ENCODE measurements around the gene NCKAP1. TPM values are rescaled to one million over a fixed set of nuclear protein-coding genes. Genes with fewer than 3 reads are reported as not detected.

NCKAP1 gene
- total and polyA plus RNA-seq, 2 of the 4 experiments (the other 2 are of a cell fraction), result 91.1 to 160 TPM

- TF ChIP-seq, protein P1, sequence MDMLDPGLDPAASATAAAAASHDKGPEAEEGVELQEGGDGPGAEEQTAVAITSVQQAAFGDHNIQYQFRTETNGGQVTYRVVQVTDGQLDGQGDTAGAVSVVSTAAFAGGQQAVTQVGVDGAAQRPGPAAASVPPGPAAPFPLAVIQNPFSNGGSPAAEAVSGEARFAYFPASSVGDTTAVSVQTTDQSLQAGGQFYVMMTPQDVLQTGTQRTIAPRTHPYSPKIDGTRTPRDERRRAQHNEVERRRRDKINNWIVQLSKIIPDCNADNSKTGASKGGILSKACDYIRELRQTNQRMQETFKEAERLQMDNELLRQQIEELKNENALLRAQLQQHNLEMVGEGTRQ (IDR thresholded peaks at IDR 0.05; ENCODE audit: low read depth, low read length), result no peak
- no peak for TF ChIP-seq ELK1 (IDR thresholded peaks at IDR 0.05; ENCODE audit: borderline replicate concordance, low read depth, low read length)
- no peak for TF ChIP-seq POLR2A (IDR thresholded peaks at IDR 0.05; ENCODE audit: low read depth, low read length)
- no peak for TF ChIP-seq RFX5 (IDR thresholded peaks at IDR 0.05; ENCODE audit: low read depth, low read length)
- TF ChIP-seq MAZ (IDR thresholded peaks at IDR 0.05; ENCODE audit: borderline replicate concordance, low read depth, low read length), result no peak
- no peak for TF ChIP-seq FOS (IDR thresholded peaks at IDR 0.05; ENCODE audit: low read depth, low read length)
- TF ChIP-seq MAFK (IDR thresholded peaks at IDR 0.05; ENCODE audit: low read depth, low read length), result no peak
- no peak for TF ChIP-seq RAD21 (IDR thresholded peaks at IDR 0.05; ENCODE audit: low read length)
- TF ChIP-seq, protein P2, sequence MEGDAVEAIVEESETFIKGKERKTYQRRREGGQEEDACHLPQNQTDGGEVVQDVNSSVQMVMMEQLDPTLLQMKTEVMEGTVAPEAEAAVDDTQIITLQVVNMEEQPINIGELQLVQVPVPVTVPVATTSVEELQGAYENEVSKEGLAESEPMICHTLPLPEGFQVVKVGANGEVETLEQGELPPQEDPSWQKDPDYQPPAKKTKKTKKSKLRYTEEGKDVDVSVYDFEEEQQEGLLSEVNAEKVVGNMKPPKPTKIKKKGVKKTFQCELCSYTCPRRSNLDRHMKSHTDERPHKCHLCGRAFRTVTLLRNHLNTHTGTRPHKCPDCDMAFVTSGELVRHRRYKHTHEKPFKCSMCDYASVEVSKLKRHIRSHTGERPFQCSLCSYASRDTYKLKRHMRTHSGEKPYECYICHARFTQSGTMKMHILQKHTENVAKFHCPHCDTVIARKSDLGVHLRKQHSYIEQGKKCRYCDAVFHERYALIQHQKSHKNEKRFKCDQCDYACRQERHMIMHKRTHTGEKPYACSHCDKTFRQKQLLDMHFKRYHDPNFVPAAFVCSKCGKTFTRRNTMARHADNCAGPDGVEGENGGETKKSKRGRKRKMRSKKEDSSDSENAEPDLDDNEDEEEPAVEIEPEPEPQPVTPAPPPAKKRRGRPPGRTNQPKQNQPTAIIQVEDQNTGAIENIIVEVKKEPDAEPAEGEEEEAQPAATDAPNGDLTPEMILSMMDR (conservative IDR thresholded peaks at IDR 0.05; ENCODE audit: low read depth, low read length), result no peak
- no peak for TF ChIP-seq BHLHE40 (IDR thresholded peaks at IDR 0.05; ENCODE audit: low read depth, low read length)
- TF ChIP-seq SMC3 (IDR thresholded peaks at IDR 0.05; ENCODE audit: low read depth, low read length), result no peak
- TF ChIP-seq NFE2L2 (IDR thresholded peaks at IDR 0.05; ENCODE audit: low read depth, low read length), result no peak
- no peak for TF ChIP-seq CHD1 (IDR thresholded peaks at IDR 0.05; ENCODE audit: low read depth, low read length)
- TF ChIP-seq MXI1 (IDR thresholded peaks at IDR 0.05; ENCODE audit: borderline replicate concordance, low read depth, low read length), result no peak
- TF ChIP-seq RCOR1 (IDR thresholded peaks at IDR 0.05; ENCODE audit: insufficient replicate concordance, low read length), result no peak
- TF ChIP-seq CEBPB (IDR thresholded peaks at IDR 0.05; ENCODE audit: low read depth, low read length), result no peak
- Histone ChIP-seq H3K56ac (ENCODE audit: extremely low read depth, insufficient read depth, low read length) (no peak overlapping the region), H3K4me3 (ENCODE audit: insufficient read depth, low read depth, low read length) (no peak overlapping the region), H2BK120ac (ENCODE audit: low read depth, low read length) (no peak overlapping the region), H3K9me3 (ENCODE audit: control insufficient read depth, insufficient read depth, low read length) (no peaks in the 10 kb centered on the region), H2AK9ac (replicated peaks; ENCODE audit: low read depth, low read length, poor library complexity) (no peak overlapping the region), H3K18ac (ENCODE audit: low read depth, low read length) (no peak overlapping the region), H3K14ac (replicated peaks; ENCODE audit: low read depth, low read length) (0 out of 2 replicates have a peak overlapping the region, but pooled peaks have one; percentile 40), H3K9ac (ENCODE audit: low read depth, low read length) (no peak overlapping the region), H4K8ac (ENCODE audit: low read depth in 2 of 2, low read length in 2 of 2) (no peak overlapping the region), H3K27ac (ENCODE audit: insufficient read depth, low read length) (no peak overlapping the region), H4K20me1 (ENCODE audit: insufficient read depth, low read length) (peaks cover 66% of the 10 kb centered on the region), H2BK5ac (ENCODE audit: low read depth, low read length, poor library complexity, severe bottlenecking) (no peak overlapping the region), H3K27me3 (ENCODE audit: control insufficient read depth, insufficient read depth, low read length) (no peaks in the 10 kb centered on the region), H2BK15ac (ENCODE audit: low read depth, low read length) (no peak overlapping the region), H4K5ac (ENCODE audit: low read depth, low read length) (no peak overlapping the region), H3K9me1 (ENCODE audit: insufficient read depth, low read length) (peaks cover 7% of the 10 kb centered on the region; the same call in 1 of the 2 replicates), H3K4ac (ENCODE audit: low read depth, low read length) (no peak overlapping the region), H3K23ac (ENCODE audit: low read depth, low read length) (no peak overlapping the region), H2BK20ac (ENCODE audit: low read depth, low read length) (no peak overlapping the region), H2AK5ac (ENCODE audit: low read depth, low read length) (no peak overlapping the region), H3K36me3 (ENCODE audit: control insufficient read depth, insufficient read depth, low read length) (no peaks in the 10 kb centered on the region), H2AFZ (replicated peaks; ENCODE audit: low read length, poor library complexity) (no peak overlapping the region), H3K79me1 (ENCODE audit: low read depth in 1 of 2, low read length in 2 of 2) (peaks cover 0 to 20% of the 10 kb centered on the region in 2 experiments; a peak in 2 of 4 replicates), H4K91ac (ENCODE audit: insufficient read depth, low read depth, low read length) (no peak overlapping the region), H3K4me1 (ENCODE audit: control insufficient read depth, insufficient read depth, low read length) (peaks cover 5% of the 10 kb centered on the region), H3K4me2 (ENCODE audit: low read depth, low read length) (no peak overlapping the region)
- DNase-seq, result no peak
- intact Hi-C loops (cut with micrococcal nuclease) (loop anchor here (10.0 kb wide), 1 partner anchor 439 kb away; no protein-coding TSS in a partner anchor), dilution Hi-C loops (cut with HindIII; ENCODE audit: low sequenced_read_pairs, unreplicated experiment) (no loop called here), in situ Hi-C loops (cut with MboI; ENCODE audit: low sequenced_read_pairs) (no loop called here)
- WGBS, 2 experiments (ENCODE audit: extremely low coverage in 2 of 2, insufficient read length in 1 of 2), result no CpG with 5 or more reads among the region's 1 CpG
- ATAC-seq (ENCODE audit: low read depth), result no peak
- CTCF ChIA-PET, result interaction anchor here (0.6 kb wide), 1 partner anchor 21 kb away, joined by 3 read pairs; no protein-coding TSS in a partner anchor
- POLR2A ChIA-PET (ENCODE audit: unreplicated experiment), result no interaction called here
- no TSS peak for BruUV-seq (replicated peaks)
These were observed 4.3 kb downstream of the NCKAP1 start for GRCh38 chr2:183033951-183034350.
